MCF 10A (cell line): Measurements from ENCODE around the gene EFNA2. TPM values are rescaled to one million over a fixed set of nuclear protein-coding genes. Genes with fewer than 3 reads are reported as not detected.

Source experiments
- BruUV-seq: library from RNA; stranded (reverse); fragments of 400-500 nt; replicated peaks from 2 replicates; lab custom pipeline; 2021; lab: Mats Ljungman, UMichigan
- CTCF ChIA-PET: fragments of 300-600 bp; sonication (Branson Sonifier 250); formaldehyde crosslinking; extraction: SDS; loops from one replicate; lab custom pipeline; 2021; ENCODE audit warnings: antibody characterized with exemption, inconsistent platforms; lab: Yijun Ruan, JAX
- POLR2A ChIA-PET: fragments of 300-600, 350-650 bp; sonication (Branson Sonifier 250); formaldehyde crosslinking; extraction: SDS; loops from one replicate; lab custom pipeline; 2020; ENCODE audit warnings: antibody characterized with exemption, inconsistent platforms; lab: Yijun Ruan, JAX
- DNase-seq: peaks from one replicate; pipeline ENCODE4 v3.0.0-alpha.2; 2018; ENCODE audit not compliant: unreplicated experiment
- H3K27ac Mint-ChIP-seq: one replicate; pipeline ENCODE4 v1.8.0; 2022; ENCODE audit warnings: mild to moderate bottlenecking, low read depth, mixed read lengths; ENCODE audit not compliant: unreplicated experiment
- H3K27me3 Mint-ChIP-seq: one replicate; pipeline ENCODE4 v1.8.0; 2022; ENCODE audit warnings: mixed read lengths; ENCODE audit not compliant: insufficient read depth, unreplicated experiment
- H3K36me3 Mint-ChIP-seq: one replicate; pipeline ENCODE4 v1.8.0; 2022; ENCODE audit warnings: mild to moderate bottlenecking, moderate library complexity, mixed read lengths; ENCODE audit not compliant: insufficient read depth, unreplicated experiment
- H3K4me1 Mint-ChIP-seq: one replicate; pipeline ENCODE4 v1.8.0; 2022; ENCODE audit warnings: mixed read lengths; ENCODE audit not compliant: insufficient read depth, unreplicated experiment
- H3K4me3 Mint-ChIP-seq: one replicate; pipeline ENCODE4 v1.8.0; 2022; ENCODE audit warnings: mild to moderate bottlenecking, moderate library complexity, mixed read lengths; ENCODE audit not compliant: unreplicated experiment
- H3K9me3 Mint-ChIP-seq: one replicate; pipeline ENCODE4 v1.8.0; 2022; ENCODE audit warnings: mixed read lengths; ENCODE audit not compliant: unreplicated experiment
- intact Hi-C: fragments of 100-400 bp; cut with micrococcal nuclease; formaldehyde crosslinking; loops from 2 replicates; pipeline ENCODE4 v1.14.1; 2022
- total RNA-seq: library from RNA; stranded (reverse); gene quantifications from 2 replicates; pipeline ENCODE4 v1.2.3, GENCODE V29; 2022
- TF ChIP-seq, protein P1 (sequence below): fragments of 200-600 bp; IDR thresholded peaks from one replicate; pipeline ENCODE4 v1.8.0; 2022; ENCODE audit warnings: antibody characterized with exemption, mild to moderate bottlenecking; ENCODE audit not compliant: unreplicated experiment

The EFNA2 gene
- total RNA-seq, 1 experiment from 2014 or later: not detected

DNA sequence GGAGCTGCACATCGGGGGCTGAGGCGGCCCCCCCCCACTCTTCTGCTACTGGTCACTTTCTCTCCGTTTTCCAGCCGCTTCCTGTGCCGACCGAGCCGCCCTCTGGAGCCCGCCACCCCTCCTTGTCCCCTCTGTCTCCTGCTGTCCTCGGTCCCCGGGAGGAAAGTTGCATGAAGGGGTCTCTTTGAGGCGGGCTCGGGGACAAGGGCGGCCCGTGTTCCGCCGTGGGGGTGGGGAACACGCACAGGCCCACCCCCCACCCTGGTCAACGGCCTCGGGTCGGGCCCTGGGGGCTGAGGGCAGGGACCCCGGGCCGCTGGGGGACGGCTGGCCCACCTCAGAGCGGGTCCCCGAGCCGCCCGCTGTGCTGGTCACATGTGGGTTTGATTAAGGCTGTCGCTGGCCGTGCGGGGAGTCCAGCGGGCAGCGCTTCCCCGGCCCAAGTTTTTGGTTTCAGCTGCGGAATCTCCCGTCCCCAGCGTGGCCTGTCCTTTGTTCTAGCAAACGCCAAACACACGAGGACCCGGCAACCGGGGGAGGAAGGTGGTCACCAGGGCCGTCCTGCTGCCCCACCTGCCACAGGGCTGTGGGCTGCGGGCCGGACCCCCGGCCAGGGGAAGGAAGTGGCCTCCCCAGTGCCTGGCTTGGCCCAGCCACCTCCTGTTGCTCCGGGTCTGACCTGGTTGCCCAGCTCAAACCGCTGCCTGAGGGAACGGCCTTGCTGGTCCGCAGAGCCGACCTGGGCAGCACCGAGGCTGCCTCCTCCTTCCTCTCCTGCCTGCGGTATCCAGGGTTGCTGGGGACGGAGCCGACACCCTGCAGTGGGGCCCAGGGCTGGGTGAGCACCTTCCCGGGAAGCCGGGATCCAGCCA lies 1.9 kb downstream of the EFNA2 start:
- ChIA-PET CTCF (interaction anchor here (0.6 kb wide), 3 partner anchors 197 to 1324 kb away, joined by 3 to 5 read pairs (median 3); no protein-coding TSS in a partner anchor), POLR2A (no interaction called here)
- no TSS peak for BruUV-seq
- H3K36me3 Mint-ChIP-seq: no peaks in the 10 kb centered on the region
- DNase-seq: no peak
- peaks cover 4% of the 10 kb centered on the region for H3K4me1 Mint-ChIP-seq
- no peak overlapping the region for H3K4me3 Mint-ChIP-seq
- intact Hi-C loops: no loop called here
- no peaks in the 10 kb centered on the region for H3K9me3 Mint-ChIP-seq
- H3K27me3 Mint-ChIP-seq: peaks cover 34% of the 10 kb centered on the region
- H3K27ac Mint-ChIP-seq: no peak overlapping the region
- TF ChIP-seq, protein P1, sequence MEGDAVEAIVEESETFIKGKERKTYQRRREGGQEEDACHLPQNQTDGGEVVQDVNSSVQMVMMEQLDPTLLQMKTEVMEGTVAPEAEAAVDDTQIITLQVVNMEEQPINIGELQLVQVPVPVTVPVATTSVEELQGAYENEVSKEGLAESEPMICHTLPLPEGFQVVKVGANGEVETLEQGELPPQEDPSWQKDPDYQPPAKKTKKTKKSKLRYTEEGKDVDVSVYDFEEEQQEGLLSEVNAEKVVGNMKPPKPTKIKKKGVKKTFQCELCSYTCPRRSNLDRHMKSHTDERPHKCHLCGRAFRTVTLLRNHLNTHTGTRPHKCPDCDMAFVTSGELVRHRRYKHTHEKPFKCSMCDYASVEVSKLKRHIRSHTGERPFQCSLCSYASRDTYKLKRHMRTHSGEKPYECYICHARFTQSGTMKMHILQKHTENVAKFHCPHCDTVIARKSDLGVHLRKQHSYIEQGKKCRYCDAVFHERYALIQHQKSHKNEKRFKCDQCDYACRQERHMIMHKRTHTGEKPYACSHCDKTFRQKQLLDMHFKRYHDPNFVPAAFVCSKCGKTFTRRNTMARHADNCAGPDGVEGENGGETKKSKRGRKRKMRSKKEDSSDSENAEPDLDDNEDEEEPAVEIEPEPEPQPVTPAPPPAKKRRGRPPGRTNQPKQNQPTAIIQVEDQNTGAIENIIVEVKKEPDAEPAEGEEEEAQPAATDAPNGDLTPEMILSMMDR: no peak

DNA sequence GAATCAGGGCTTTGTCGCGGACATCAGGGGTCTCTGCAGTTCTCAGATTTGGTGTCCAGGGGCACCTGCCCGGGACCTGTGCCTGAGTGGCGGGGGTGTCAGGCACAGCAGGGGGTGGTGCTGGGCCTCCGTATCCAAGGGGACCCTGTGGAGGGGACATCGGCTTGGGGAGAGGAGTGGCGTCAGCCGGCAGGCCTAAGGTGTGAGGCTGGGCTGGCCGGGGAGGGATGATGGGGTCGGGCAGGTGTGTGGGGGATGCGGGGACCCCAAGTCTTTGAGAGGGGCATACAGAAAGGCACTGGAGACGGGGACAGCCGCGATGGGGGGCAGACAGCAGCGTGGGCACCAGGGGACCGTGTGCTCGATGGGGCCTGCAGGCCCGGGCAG lies 2.5 kb downstream of the EFNA2 start:
- Mint-ChIP-seq H3K4me3 (no peak overlapping the region), H3K9me3 (no peaks in the 10 kb centered on the region), H3K36me3 (no peaks in the 10 kb centered on the region), H3K4me1 (peaks cover 5% of the 10 kb centered on the region), H3K27me3 (peaks cover 38% of the 10 kb centered on the region), H3K27ac (no peak overlapping the region)
- TF ChIP-seq, protein P1: no peak
- intact Hi-C loops: no loop called here
- POLR2A ChIA-PET: no interaction called here
- CTCF ChIA-PET: no interaction called here
- BruUV-seq: no TSS peak
- no peak for DNase-seq

DNA sequence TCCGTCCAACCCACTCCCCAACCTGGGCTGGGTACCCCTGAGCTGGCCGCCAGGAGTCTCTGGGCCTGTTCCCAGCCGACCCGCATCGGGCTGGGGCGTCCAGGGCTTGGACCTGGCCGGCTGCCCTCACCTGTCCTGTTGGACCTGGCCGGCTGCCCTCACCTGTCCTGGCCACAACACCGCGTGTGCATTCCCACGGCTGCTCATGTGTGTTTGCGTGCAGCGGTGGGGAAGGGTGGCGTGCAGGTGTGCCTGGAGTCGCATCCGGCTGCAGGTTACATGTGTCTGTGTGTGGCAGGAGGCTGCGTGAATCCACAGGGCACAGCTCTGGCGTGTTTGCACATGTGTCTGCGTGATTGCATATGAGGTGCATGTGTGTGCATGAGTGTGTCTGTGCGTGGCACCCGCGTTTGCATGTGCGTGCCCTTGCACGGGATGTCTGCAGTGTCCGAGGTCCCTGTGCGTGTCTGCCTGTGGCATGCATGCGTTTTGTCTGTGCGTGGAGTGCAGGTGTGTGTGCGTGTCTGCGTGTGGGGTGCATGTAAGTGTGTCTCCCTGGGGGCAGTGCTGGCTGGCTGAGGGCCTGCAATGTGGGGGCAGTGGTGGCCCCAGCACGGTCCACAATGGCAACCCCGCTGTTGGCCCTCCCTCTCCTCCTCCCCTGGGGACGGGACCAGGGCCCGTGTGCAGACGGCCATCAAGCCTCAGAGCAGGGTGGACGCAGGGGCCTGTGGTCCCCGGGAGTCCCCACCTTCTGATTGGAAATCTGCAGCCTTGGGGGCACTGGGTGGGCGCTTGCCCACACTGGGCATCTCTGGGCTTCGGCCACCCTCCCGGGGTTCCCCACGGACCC lies 3.4 kb downstream of the EFNA2 start:
- BruUV-seq: no TSS peak
- Mint-ChIP-seq H3K27me3 (peaks cover 34% of the 10 kb centered on the region), H3K36me3 (no peaks in the 10 kb centered on the region), H3K4me1 (peaks cover 5% of the 10 kb centered on the region), H3K27ac (no peak overlapping the region), H3K4me3 (no peak overlapping the region), H3K9me3 (no peaks in the 10 kb centered on the region)
- CTCF ChIA-PET: no interaction called here
- DNase-seq: no peak
- TF ChIP-seq, protein P1: no peak
- POLR2A ChIA-PET: no interaction called here
- intact Hi-C loops: no loop called here

DNA sequence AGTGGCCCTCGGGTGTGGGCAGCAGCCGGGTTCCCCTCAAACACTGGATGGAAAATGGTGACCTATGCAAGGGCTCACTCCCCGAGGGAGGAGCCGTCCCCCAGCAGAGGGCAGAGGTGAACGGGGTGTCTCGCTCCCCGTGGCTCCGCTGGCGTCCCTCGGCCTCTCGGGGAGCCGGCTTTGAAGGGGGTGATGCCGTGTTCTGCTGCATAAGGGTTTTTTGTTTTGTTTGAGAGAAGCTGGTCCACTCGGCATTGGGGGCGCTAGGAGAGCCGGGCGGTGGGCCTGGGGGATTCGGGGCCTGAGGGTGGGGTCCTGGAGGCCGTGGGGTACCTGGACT lies 4.0 kb downstream of the EFNA2 start:
- TF ChIP-seq, protein P1: no peak
- no peak overlapping the region for H3K27ac Mint-ChIP-seq
- H3K4me1 Mint-ChIP-seq: peaks cover 5% of the 10 kb centered on the region
- CTCF ChIA-PET: no interaction called here
- BruUV-seq: no TSS peak
- DNase-seq: no peak
- no peaks in the 10 kb centered on the region for H3K36me3 Mint-ChIP-seq
- H3K27me3 Mint-ChIP-seq: peaks cover 28% of the 10 kb centered on the region
- no peaks in the 10 kb centered on the region for H3K9me3 Mint-ChIP-seq
- POLR2A ChIA-PET: no interaction called here
- H3K4me3 Mint-ChIP-seq: no peak overlapping the region
- intact Hi-C loops: no loop called here
